SU-DHL-6 (cell line): Measurements from ENCODE around the gene ITLN1.

Source experiments
- EZH2phosphoT487 ChIP-seq: fragments of 200-600 bp; sonication (generic), shearing (Covaris generic); conservative IDR thresholded peaks from 2 replicates; pipeline ENCODE4 v1.6.1; 2018; ENCODE audit warnings: mild to moderate bottlenecking, antibody characterized with exemption, low read length, moderate library complexity, mixed read lengths
- TF ChIP-seq, protein P1 (sequence below): fragments of 200-600 bp; sonication (generic); IDR thresholded peaks from one replicate; pipeline ENCODE4 v1.5.1; 2017; ENCODE audit warnings: antibody characterized with exemption, mild to moderate bottlenecking, low read length, moderate library complexity; ENCODE audit not compliant: insufficient read depth, poor library complexity, severe bottlenecking

DNA sequence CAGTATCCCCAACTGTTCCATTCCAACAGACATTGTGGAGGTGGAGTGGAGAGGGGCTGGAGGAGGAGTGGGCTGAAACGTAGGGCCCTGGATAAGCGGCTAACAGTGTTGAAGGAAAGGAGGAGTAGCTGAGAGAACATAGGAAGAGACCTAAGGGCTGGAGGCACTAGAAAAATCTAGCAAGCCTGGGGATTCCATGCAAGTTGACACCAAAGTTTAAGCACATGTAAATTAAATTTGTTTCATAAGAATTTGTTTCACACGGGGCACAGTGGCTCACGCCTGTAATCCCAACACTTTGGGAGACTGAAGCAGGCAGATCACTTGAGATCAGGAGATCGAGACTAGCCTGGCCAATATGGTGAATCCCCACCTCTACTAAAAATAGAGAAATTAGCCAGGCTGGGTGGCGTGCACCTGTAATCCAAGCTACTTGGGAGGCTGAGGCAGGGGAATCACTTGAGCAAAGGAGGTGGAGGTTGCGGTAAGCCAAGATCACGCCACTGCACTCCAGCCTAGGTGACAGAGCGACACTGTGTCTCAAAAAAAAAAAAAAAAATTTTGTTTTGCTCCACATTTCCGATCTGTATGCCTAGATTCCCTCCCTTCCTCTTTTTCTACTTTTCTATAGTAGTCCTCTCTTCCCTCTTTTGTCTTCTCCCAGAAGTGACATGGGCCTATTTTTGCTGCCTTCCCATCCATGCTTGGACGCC is 21.8 kb downstream of the ITLN1 start:
- TF ChIP-seq, protein P1, sequence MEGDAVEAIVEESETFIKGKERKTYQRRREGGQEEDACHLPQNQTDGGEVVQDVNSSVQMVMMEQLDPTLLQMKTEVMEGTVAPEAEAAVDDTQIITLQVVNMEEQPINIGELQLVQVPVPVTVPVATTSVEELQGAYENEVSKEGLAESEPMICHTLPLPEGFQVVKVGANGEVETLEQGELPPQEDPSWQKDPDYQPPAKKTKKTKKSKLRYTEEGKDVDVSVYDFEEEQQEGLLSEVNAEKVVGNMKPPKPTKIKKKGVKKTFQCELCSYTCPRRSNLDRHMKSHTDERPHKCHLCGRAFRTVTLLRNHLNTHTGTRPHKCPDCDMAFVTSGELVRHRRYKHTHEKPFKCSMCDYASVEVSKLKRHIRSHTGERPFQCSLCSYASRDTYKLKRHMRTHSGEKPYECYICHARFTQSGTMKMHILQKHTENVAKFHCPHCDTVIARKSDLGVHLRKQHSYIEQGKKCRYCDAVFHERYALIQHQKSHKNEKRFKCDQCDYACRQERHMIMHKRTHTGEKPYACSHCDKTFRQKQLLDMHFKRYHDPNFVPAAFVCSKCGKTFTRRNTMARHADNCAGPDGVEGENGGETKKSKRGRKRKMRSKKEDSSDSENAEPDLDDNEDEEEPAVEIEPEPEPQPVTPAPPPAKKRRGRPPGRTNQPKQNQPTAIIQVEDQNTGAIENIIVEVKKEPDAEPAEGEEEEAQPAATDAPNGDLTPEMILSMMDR = no peak
- no peak for TF ChIP-seq EZH2phosphoT487
